ENCODE measurements around the gene APOL2.

GRCh38 chr22:36233796-36234195 is 5.5 kb downstream of the APOL2 start:
- TF ChIP-seq CTCF (IDR thresholded peaks at IDR 0.05) (no peak), POLR2A (IDR thresholded peaks at IDR 0.05) (no peak)
